ENCODE data around the gene ATXN1.

The ATXN1 gene

GRCh38 chr6:16320533-16321340, 440.5 kb downstream of the ATXN1 start:
- DNase-seq, result no peak

DNA sequence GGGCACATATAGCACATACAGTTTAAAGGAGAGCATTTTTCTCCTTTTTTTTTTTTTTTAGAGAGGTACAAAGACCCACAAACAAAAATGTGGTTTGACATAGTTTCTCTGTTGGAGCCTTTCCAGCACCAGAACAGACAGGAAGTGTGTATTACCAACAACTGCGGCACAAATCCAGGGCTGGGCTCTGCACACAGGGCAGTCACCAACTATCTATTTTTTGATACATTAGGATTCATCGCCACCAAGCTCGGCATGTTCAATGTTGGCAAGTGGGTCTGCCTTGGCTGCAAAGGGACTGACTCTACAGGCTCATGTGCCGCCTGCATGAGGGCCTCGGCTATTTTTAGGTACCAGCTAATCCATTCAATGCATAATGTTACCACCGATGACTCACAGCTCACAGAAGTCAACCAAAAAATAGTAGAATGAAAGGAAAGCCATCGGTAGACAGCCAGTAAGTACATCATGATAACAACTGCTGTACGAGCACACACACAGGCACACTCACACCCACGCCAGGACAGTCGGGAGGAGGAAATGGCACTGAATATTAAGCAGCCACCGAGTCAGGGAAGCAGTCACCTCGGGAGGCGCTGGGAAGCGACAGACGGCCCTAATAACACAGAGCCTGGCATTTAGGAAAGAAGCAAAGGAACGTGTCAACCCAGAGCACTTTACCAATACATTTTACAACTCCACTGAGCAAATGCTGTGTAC, 441.3 kb downstream of the ATXN1 start:
- DNase-seq, result peak; percentile 56

- no peak for DNase-seq
Observed at GRCh38 chr6:16318953-16319720, 442.1 kb downstream of the ATXN1 start.

- DNase-seq, result no peak
Observed at GRCh38 chr6:16318538-16318937, 442.7 kb downstream of the ATXN1 start.

GRCh38 chr6:16316741-16317251, 444.5 kb downstream of the ATXN1 start:
- DNase-seq, result no peak

- no peak for DNase-seq
Observed at GRCh38 chr6:16314296-16314695, 447.0 kb downstream of the ATXN1 start.

DNA sequence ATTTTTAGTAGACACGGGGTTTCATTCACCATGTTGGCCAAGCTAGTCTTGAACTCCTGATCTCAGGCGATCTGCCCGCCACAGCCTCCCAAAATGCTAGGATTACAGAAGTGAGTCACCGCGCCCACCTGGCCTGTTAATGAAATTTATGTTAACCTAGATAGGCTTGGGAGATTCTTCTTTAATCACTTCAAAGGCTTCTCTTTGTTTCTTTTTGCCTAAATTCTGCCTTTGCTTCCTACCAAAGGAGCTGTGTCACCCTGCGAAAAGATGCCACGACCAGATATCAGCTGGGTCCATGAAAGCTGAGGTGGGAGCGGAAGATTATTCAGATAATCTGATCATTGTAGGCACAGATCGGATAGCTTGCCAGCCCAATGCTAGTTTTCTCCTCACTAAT, 447.5 kb downstream of the ATXN1 start:
- no peak for DNase-seq

- no peak for DNase-seq
Observed at GRCh38 chr6:16311763-16312162, 449.5 kb downstream of the ATXN1 start.

DNA sequence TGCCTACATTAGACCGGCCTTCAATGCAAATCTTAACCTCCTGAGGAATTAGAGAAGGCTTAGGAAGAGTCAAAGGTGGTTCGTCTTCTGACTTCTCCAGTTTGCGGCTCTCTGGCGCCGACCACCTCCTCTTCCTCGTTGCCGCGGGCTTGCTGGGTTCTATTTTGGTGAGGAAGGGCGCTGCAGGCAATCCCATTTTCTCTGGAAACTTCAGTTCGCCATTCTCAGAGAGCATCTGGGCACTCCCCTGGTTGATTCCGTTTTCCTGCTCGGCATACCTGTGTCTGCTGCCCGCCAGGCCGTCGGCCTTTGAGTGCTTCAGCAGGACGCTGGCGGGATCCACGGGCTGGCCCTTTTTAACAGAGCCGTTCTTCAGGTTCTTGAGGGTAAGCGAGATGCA, 454.9 kb downstream of the ATXN1 start:
- DNase-seq, result no peak

GRCh38 chr6:16305788-16306187, 455.5 kb downstream of the ATXN1 start:
- DNase-seq, result no peak

- no peak for DNase-seq
Observed at GRCh38 chr6:16305246-16305725, 456.0 kb downstream of the ATXN1 start.

GRCh38 chr6:16302721-16303552, 458.3 kb downstream of the ATXN1 start:
- no peak for DNase-seq

- DNase-seq, result no peak
Observed at GRCh38 chr6:16301511-16301910, 459.7 kb downstream of the ATXN1 start.

GRCh38 chr6:16299861-16300260, 461.4 kb downstream of the ATXN1 start:
- DNase-seq, result no peak

- DNase-seq, result no peak
Observed at GRCh38 chr6:16296061-16296670, 465.1 kb downstream of the ATXN1 start.

DNA sequence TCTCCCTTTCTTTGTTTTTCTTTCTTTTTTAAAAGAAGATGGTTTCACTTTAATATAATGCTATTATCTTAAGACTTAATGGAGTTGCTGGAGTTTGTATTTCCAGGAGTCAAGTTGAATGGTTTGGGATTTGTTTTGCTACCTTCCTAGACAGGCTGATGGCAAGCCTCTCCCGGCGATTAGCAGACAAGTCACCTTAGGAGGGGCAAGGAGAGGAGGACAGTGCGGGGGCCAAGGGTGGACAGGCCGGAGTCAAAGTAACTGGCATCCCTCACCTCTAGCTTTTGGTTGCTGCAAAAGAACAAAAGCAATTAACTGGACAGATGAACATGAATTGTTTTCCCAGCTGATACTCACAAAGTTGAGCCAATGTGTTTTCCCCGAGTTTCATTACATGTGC, 465.8 kb downstream of the ATXN1 start:
- DNase-seq, result no peak

GRCh38 chr6:16295060-16295459, 466.2 kb downstream of the ATXN1 start:
- DNase-seq, result no peak

DNA sequence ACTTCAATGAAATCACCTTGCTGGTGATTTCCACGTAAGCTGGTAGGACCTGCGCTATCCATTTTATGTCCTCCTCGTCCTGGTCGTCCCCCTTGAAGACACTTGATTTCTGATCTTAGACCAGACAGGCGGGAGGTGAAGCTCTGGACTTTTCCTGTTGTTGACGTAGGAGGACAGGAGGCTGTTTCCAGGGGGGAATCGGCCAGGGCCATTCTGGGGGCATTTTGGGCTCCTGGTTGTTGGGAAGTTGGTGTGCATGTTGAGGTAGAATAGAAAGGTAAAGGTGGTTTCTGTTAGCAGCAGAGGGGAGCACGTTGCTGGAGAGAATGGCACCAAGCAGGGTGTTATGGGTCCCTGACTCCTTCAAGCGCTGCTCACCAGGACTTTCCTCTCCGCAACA, 466.9 kb downstream of the ATXN1 start:
- no peak for DNase-seq

DNA sequence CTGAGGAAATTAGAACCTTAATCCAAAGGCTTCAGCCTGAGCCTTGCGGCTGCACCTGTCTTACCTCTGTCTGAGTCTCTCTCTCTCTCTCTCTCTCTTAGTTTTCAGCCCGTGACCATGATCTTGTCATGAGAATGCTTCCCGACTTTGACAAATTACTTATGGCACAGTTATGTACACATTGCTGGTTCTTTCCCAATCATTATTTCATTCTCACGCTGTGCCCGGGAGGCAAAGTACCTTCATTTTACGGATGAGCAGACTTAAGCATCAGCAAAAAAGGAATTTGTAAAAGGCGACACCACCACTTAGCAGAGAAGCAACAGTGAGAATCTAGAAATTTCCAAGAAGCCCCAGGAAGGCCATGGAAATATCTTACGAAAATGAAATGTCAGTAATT, 468.3 kb downstream of the ATXN1 start:
- no peak for DNase-seq

DNA sequence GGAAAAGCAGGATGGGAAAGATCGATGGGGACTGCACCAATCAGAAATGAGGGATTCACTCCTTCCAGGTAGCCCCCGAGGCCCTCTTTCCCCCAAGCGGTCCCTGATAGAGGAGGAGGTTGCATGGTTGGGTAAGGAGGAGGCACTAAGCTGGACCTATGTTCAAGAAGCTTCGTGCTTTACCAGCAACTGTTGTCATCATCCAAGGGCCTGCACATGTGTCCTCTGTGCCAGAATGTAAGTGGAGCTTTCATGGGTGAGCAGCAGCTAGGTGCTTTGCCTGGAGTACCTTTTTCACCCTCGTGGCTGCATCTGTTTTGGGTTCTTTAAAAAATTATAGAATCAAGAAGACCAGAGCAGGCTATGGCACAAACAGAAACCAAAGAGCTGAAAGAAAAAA, 468.8 kb downstream of the ATXN1 start:
- DNase-seq, result no peak

DNA sequence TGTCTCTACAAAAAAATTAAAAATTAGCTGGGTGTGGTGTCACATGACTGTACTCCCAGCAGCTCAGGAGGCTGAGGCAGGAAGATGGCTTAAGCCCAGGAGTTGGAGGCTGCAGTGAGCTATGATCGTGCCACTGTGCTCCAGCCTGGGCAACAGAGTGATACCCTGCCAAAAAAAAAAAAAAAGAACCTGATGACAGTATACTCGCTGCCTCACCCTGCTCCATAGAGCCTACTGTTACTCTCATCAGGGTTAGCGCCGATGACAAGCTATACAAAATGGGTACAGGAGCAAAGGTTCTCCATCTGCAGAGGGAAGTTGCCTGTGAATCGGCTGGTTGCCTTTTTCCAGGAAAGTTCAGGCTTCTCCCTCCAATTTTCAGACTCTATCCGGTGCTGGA, 469.5 kb downstream of the ATXN1 start:
- no peak for DNase-seq

DNA sequence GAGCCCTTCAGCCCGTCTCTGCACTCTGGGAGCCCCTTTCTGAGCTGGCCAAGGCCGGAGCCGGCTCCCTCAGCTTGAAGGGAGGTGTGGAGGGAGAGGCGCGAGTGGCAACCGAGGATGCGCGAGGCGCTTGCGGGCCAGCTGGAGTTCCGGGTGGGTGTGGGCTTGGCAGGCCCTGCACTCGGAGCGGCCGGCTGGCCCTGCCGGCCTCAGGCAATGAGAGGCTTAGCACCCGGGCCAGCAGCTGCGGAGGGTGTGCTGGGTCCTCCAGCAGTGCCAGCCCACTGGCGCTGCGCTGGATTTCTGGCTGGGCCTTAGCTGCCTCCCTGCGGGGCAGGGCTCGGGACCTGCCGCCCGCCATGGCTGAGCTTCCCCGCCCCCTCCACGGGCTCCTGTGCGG, 473.1 kb downstream of the ATXN1 start:
- no peak for DNase-seq

Measured in GDM1 (cell line).